Mucosa of rectum (tissue), 2 donors: ENCODE results near the gene CLSTN2.

Experiments used
- H3K27ac ChIP-seq, 2 donors: one replicate each; pipeline ENCODE4 v1.7.0; 2013; ENCODE audit warnings: inconsistent platforms in 2 of 2, low read depth in 2 of 2, low read length in 2 of 2
- H3K27me3 ChIP-seq, 2 donors: one replicate each; pipeline ENCODE4 v1.7.0; 2013; ENCODE audit warnings: low read length in 2 of 2; ENCODE audit not compliant: control insufficient read depth in 2 of 2, insufficient read depth in 2 of 2
- H3K36me3 ChIP-seq, 2 donors: one replicate each; pipeline ENCODE4 v1.7.0; 2013; ENCODE audit warnings: low read length in 2 of 2; ENCODE audit not compliant: control insufficient read depth in 2 of 2, insufficient read depth in 2 of 2
- H3K4me1 ChIP-seq, 2 donors: one replicate each; pipeline ENCODE4 v1.7.0; 2013; ENCODE audit warnings: low read length in 2 of 2, mild to moderate bottlenecking in 1 of 2; ENCODE audit not compliant: control insufficient read depth in 2 of 2, insufficient read depth in 2 of 2
- H3K4me3 ChIP-seq, 2 donors: one replicate each; pipeline ENCODE4 v1.7.0; 2013; ENCODE audit warnings: low read length in 2 of 2
- H3K9ac ChIP-seq, 2 donors: one replicate each; pipeline ENCODE4 v1.7.0; 2013; ENCODE audit warnings: low read length in 2 of 2, low read depth in 1 of 2, mild to moderate bottlenecking in 1 of 2
- H3K9me3 ChIP-seq, 2 donors: one replicate each; pipeline ENCODE4 v1.7.0; 2013; ENCODE audit warnings: low read length in 2 of 2; ENCODE audit not compliant: control insufficient read depth in 2 of 2
- donor health status: healthy.
- donor health status: Normal muscosa, but diverticular disease.

The CLSTN2 gene

DNA sequence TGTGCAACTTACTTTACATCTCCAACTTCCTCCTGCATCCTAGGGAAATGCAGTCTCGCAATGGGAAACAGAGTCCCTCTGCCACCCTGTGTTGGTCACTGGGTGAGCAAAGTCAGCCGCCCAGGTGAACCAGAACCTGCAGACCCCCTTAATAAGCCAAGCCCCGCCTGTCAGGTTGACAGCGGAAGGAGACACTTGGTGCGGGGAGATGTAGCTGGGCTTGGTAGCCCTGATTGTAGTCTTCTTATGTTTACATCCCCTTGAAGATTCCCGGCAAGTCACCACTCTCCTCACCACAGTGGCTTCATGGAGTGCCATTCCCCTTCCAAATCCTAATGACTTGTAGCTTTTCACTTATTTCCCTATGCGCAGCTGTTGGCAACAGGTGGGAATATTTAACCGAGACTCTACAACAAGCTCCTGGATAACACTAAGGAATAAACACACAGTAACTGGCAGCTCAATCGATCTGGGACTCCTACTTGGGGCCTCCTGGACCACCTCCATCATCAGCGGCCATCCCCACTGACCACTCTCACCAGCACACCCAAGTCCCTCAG is 17.7 kb upstream of the CLSTN2 start:
- no peak overlapping the region for H3K27ac ChIP-seq
- no peaks in the 10 kb centered on the region for H3K9me3 ChIP-seq
- no peaks in the 10 kb centered on the region for H3K36me3 ChIP-seq
- H3K9ac ChIP-seq, result no peak overlapping the region
- H3K27me3 ChIP-seq, result no peaks in the 10 kb centered on the region
- H3K4me3 ChIP-seq, result no peak overlapping the region
- no peaks in the 10 kb centered on the region for H3K4me1 ChIP-seq

DNA sequence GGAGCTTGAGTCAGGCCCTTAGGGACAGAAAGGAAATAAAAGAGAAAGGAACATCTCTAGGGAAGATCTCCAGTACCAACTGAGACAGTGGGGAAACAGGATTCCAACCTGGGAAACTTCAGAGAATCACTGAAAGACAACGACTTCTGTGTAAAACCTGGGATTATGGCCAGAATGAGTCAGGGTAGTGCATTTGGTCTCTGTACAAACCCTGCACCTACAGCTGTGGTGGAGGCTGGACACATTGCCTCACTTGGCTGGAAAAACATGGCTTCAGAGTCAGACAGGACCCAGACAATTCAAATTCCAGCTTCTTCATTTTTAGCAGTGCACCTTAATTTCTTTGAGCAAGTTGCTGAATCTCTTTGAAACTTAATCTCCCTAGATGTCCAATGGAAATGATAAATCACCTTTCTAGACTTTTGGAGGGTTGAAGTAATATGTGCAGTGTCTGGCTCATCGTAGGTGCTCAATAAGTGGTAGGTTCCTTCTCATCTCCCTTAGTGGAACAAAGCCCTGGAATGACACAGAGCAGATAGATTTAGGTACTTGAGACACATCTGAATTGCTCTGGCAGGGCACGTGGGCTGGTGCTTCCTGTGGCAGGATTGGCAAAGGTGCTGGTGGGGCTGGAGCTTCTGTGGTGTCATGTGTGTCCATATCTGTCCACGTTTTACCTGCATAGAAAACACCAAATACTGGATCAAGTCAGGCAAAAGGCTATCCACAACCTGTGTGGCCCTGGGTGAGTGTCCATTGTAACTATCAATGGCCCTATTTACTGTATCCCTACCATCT is 6.1 kb upstream of the CLSTN2 start:
- Histone ChIP-seq H3K4me1 (no peaks in the 10 kb centered on the region), H3K36me3 (no peaks in the 10 kb centered on the region), H3K27me3 (peaks cover 2 to 5% of the 10 kb centered on the region in 2 donors), H3K9ac (no peak overlapping the region), H3K27ac (no peak overlapping the region), H3K4me3 (no peak overlapping the region), H3K9me3 (no peaks in the 10 kb centered on the region)

DNA sequence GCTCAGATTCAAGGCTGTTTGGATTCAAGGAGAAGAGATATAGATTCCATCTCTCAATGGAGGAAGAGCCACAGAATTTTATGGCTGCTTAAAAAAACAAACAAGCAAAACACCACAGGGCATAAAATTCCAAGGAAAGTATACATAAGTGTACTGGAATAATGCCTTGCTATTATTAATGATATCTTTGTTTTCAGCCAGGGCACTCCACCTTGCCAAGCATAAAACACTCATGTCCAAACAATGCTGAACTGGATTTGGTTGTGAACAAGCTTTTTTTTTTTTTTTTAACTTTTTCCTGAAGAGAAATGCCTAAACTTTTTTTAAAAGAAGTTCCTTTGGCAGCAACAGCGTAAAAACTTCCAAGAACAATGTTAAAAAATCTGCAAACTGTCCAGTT is 4.8 kb upstream of the CLSTN2 start:
- no peaks in the 10 kb centered on the region for H3K9me3 ChIP-seq
- H3K4me1 ChIP-seq, result peaks cover 0 to under 1% of the 10 kb centered on the region in 2 donors
- H3K9ac ChIP-seq, result no peak overlapping the region
- H3K27ac ChIP-seq, result no peak overlapping the region
- H3K4me3 ChIP-seq, result no peak overlapping the region
- H3K36me3 ChIP-seq, result no peaks in the 10 kb centered on the region
- peaks cover 2 to 7% of the 10 kb centered on the region in 2 donors for H3K27me3 ChIP-seq

DNA sequence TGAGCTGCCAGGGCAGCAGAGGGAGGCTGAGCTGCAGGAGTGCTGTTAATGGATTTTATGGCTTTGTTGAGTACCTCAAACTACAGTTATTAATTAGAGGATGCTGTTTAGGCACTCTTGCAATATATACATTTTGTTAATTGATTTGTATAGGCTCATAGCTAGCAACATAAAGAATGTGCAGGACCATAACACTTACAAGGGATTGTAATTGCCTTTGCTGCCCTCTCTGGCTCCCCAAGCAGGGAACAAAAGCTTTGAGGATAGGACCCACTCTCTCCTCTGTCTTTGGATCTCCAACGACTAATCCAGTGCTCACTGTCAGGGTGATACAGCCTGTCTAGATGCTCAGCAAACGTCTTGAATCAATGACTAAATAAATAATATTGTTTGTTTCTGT is 1.2 kb upstream of the CLSTN2 start:
- Histone ChIP-seq H3K4me1 (peaks cover 0 to 4% of the 10 kb centered on the region in 2 donors), H3K27me3 (peaks cover 13 to 18% of the 10 kb centered on the region in 2 donors), H3K4me3 (no peak overlapping the region)

DNA sequence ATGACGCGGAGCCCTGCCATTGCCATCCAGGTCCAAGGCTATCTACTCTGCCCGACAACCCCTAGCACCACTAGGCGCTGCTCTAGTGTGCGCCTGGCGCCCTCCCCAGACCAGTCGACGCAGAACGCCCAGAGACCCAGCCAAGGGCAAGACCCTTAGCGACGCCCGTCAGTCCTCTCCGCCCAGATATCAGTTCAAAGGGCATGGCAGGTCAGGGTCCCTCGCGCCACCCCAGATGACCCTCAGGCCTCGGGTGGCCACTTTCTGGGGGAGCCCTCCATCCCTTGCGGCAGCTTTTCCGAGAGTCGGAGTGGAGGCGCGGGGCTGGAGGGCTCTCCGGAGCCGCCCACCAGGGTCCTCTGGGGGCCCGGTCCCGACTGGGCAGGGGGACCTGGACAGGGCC is 371 bp upstream of the CLSTN2 start:
- H3K36me3 ChIP-seq, result no peaks in the 10 kb centered on the region
- H3K9me3 ChIP-seq, result no peaks in the 10 kb centered on the region
- peaks cover 13 to 21% of the 10 kb centered on the region in 2 donors for H3K27me3 ChIP-seq
- peak overlapping the region; percentile 10 to 31 for H3K4me3 ChIP-seq
- peaks cover 0 to 4% of the 10 kb centered on the region in 2 donors for H3K4me1 ChIP-seq
- H3K27ac ChIP-seq, result no peak overlapping the region
- no peak overlapping the region for H3K9ac ChIP-seq

More for the DNA sequence above, 1.2 kb upstream of the CLSTN2 start:
- Histone ChIP-seq H3K9ac (no peak overlapping the region), H3K36me3 (no peaks in the 10 kb centered on the region), H3K9me3 (no peaks in the 10 kb centered on the region), H3K27ac (no peak overlapping the region)

DNA sequence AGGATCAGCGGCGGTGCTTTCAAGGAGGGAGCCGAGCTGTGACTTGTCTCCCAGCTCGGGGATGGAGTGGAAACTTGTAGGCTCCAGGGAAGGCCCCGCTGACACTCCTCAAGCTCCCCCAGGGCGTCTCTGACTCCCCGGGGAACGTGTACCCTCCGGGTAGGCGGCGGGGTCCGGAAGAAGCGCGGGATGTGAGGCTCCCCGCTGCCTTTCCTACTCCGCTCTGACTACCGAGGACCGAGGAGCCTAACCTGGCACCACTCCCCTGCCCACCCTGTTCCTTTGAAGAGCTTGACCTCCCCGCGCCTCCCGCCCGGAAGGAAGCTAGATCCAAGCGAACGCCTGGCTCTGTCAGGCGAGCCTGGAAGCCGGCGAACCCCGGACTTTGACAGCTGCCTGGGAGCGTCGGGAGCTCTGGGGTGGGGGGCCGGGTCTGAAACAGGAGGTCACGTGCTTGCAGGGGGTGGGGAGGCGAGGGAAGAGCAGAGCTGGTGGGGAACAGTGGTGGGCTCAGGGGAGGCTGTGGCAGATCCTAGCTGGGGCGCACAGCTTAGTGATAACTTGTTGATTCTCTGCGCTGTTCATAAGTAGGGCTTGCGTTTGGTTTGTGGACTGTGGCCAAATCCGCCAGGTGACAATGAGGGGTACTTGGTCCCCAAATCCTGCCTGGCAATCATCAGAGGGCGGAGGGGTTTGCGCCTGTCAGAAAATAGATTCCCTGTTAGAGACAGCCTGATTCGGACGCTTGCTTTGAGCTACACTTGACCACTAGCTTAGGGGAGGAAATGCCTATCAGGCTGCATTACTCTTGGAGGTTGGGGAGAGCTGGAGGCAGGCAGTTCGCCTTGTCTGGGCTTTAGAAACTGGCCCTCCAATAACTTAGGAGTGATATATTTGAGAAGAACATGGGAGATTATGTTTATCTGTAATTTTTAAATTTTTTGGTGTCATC is 1.2 kb downstream of the CLSTN2 start:
- Histone ChIP-seq H3K27ac (no peak overlapping the region), H3K27me3 (peaks cover 13 to 21% of the 10 kb centered on the region in 2 donors)

DNA sequence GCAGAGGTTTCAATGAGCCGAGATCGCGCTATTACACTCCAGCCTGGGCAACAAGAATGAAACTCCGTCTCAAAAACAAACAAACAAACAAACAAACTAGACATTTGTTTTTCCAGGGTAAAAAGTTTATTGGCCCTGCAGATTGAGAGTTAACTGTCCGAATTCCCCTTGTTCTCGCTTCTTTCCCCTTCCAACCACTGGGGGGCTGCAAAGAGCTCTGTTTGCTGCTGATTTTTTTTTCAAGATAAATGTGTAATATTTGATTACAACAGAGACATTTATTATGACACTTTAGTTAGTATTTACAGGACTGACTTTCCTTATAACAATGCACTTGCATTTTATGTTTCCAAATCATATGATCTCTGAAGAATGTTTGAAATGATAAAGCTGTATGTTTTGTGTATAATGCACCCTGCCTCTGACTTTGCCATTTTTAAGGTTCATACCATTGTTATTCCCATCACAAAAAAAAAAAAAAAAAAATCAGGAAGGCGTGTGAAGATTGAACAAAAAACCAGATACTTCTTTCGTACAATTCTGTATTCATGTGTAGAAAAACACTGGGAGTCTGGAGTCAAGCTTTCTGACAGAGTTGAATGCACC is 2.8 kb downstream of the CLSTN2 start:
- Histone ChIP-seq H3K27ac (no peak overlapping the region), H3K4me1 (peaks cover 0 to 4% of the 10 kb centered on the region in 2 donors), H3K36me3 (no peaks in the 10 kb centered on the region)

More for the DNA sequence above, 1.2 kb downstream of the CLSTN2 start:
- Histone ChIP-seq H3K9ac (no peak overlapping the region), H3K4me3 (peak overlapping the region; percentile 23 to 44), H3K4me1 (peaks cover 0 to 4% of the 10 kb centered on the region in 2 donors), H3K36me3 (no peaks in the 10 kb centered on the region), H3K9me3 (no peaks in the 10 kb centered on the region)

DNA sequence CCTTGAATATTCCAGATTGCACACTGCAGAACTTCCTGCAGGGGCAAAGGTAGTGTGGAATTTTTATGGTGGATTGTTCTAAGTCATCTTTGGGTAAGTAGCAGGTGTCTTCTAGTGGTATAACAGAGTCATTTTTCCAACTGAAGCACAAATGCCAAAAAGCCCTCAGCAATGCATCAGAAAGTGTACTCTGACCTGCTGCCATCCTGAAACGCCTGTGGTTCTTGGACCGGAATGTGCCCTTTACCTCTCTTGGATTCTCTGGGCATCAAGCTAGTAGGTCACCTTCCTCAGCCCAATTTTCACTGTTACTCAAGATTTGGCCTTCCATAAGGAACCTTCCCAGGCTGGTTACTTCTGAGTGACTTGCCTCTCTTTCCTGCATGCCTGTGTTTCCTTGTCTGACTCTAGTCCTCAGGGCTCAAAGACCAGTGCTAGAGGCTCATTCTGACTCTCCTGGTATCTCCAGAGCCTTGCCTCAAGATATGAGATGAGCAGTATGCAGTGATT is 4.8 kb downstream of the CLSTN2 start:
- H3K9me3 ChIP-seq, result no peaks in the 10 kb centered on the region
- no peak overlapping the region for H3K9ac ChIP-seq
- H3K4me3 ChIP-seq, result no peak overlapping the region
- H3K36me3 ChIP-seq, result no peaks in the 10 kb centered on the region
- no peak overlapping the region for H3K27ac ChIP-seq
- H3K27me3 ChIP-seq, result peaks cover 11 to 13% of the 10 kb centered on the region in 2 donors
- peaks cover 0 to 4% of the 10 kb centered on the region in 2 donors for H3K4me1 ChIP-seq

More for the DNA sequence above, 2.8 kb downstream of the CLSTN2 start:
- no peak overlapping the region for H3K4me3 ChIP-seq
- H3K9me3 ChIP-seq, result no peaks in the 10 kb centered on the region
- peaks cover 11 to 21% of the 10 kb centered on the region in 2 donors for H3K27me3 ChIP-seq
- H3K9ac ChIP-seq, result no peak overlapping the region

DNA sequence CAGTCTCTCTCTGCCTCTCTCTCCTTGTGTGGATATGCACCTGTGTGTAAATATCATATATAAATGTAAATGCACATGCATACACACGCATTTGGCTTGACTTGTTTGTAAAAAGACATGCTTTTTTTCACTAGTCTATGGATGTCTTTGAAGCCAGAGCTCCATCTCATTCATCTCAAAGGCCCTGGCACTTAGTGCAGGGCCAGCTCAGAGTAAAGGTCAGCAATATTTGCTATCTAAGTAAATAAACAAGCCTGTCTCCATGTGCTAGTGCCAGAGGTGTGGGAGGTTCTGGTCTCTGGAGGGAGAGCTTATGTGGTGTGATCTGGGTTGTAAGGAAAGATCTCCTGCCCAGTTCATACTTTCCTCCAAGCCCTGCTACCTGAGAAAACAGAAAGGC is 5.6 kb downstream of the CLSTN2 start:
- Histone ChIP-seq H3K9me3 (no peaks in the 10 kb centered on the region), H3K36me3 (no peaks in the 10 kb centered on the region), H3K27ac (no peak overlapping the region), H3K9ac (no peak overlapping the region), H3K4me1 (no peaks in the 10 kb centered on the region), H3K27me3 (peaks cover 11 to 13% of the 10 kb centered on the region in 2 donors), H3K4me3 (no peak overlapping the region)
